Fibroblast of mammary gland (primary cell): Measurements from ENCODE around the gene RYR2.

Source experiments
- DNase-seq: peaks from one replicate; pipeline ENCODE4 v3.0.0-alpha.2; 2010; ENCODE audit warnings: low read depth
- H3K4me3 ChIP-seq: 2 replicates; pipeline ENCODE4 v1.5.1; 2011; ENCODE audit warnings: low read depth, mild to moderate bottlenecking, low read length, moderate library complexity; ENCODE audit not compliant: control insufficient read depth
- CTCF ChIP-seq: conservative IDR thresholded peaks from 2 replicates; pipeline ENCODE4 v1.5.1; 2011; ENCODE audit warnings: low read depth, low read length, inconsistent platforms; ENCODE audit not compliant: control insufficient read depth, insufficient read depth

RYR2 gene

DNA sequence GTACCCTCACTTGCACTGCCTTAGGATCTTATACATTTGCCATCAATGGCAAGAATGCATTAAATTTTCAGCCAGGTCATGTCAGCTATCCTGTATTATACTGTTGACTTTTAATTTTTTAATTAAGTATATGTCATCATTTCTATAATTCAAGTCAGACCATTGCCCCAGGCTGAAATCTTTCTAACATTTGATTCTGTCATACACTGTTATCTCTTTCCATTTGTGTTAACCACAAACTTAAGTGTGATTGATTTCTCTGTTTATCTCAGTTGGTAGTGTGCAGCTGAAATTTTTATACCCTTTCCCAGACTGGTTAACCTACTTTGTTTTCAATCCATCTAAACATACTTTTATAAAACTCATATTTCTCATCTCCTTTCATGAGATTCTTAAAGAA is 695.5 kb downstream of the RYR2 start:
- no peak overlapping the region for H3K4me3 ChIP-seq
- DNase-seq = no peak
- no peak for TF ChIP-seq CTCF

GRCh38 chr1:237737938-237738610 is 696.1 kb downstream of the RYR2 start:
- DNase-seq = no peak
- no peak overlapping the region for H3K4me3 ChIP-seq
- no peak for TF ChIP-seq CTCF

DNA sequence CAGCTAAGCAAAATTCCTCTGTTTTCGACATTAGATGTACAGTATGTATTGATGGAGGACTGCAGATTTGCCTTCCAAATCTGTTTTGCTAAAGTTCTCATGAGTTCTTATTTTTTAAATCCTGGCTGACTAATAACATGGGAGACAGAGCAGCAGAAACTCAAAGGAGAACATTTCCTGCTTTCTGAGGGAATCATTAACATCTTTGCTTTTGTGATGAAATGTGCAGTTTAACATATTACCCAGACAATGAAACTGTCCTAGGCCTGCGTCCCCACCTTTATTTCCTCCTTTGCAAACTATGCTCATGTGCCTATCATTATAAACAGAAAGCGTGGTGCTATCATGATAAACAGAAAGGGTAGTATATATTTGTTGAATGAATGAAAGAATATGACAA is 698.9 kb downstream of the RYR2 start:
- H3K4me3 ChIP-seq = no peak overlapping the region
- no peak for TF ChIP-seq CTCF
- no peak for DNase-seq

GRCh38 chr1:237745545-237745944 is 703.6 kb downstream of the RYR2 start:
- DNase-seq = no peak
- TF ChIP-seq CTCF = no peak
- no peak overlapping the region for H3K4me3 ChIP-seq

DNA sequence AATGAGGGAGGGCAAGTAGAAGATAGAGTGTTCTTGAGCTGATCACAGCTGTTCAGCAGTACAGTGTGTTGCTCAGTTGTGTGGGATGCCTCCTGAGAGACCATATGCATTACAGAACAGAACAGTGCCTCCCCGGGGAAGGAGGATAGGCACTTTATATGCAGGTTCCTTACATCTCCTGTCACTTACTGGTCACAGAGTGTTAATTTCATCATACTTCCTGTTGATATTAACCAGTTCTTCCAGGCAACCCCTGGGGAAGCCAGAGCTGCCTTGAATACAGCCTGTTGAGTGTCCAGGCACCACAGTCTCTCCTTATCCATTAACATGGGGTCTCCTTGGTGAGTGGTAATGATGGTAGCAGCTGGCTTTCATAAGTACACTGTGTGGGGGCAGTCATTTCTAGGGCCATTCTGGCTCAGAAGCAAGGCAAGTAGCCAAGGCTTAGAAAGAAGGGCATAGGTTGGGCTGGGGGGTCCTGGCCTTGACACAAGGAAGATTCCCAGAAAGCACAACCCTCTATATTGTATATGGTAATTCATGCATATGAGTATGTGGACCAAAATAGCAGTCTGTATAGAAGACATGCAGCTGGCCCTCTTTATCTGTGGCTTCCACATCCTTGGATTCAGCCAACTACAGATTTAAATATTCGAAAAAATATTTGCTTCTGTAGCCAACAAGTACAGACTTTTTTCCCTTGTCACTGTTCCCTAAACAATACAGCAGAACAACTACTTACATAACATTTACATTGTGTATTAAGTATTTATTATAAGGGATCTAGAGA is 706.4 kb downstream of the RYR2 start:
- H3K4me3 ChIP-seq = no peak overlapping the region
- no peak for DNase-seq
- no peak for TF ChIP-seq CTCF

DNA sequence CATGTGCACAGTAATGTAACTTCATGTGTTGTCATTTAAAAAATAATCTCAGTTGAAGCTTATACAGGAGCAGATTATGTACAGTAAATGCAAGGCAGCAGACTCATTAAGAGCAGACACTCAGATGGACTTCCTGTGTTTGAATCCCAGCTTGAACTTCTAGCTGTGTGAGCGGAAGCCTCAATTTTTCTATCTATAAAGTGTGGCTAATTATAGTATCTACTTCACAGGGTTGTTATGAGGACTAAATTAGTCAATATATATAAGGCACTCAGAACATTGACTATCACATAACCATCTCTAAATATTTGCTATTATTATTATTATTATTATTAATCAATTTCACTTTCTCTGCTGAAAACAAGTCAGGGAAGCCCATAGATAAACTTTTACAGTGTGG is 707.1 kb downstream of the RYR2 start:
- no peak for TF ChIP-seq CTCF
- no peak overlapping the region for H3K4me3 ChIP-seq
- no peak for DNase-seq
